Muscle layer of colon (tissue), 2 donors: ENCODE data around the gene PPP6R1.

Source experiments
- H3K27ac ChIP-seq: one replicate; pipeline ENCODE4 v1.7.0; 2013; ENCODE audit warnings: low read depth, mild to moderate bottlenecking, low read length, moderate library complexity
- H3K27me3 ChIP-seq, 2 donors: one replicate each; pipeline ENCODE4 v1.7.0; 2013; ENCODE audit warnings: low read length in 2 of 2, mild to moderate bottlenecking in 2 of 2; ENCODE audit not compliant: insufficient read depth in 2 of 2, control insufficient read depth in 1 of 2
- H3K36me3 ChIP-seq: one replicate; pipeline ENCODE4 v1.7.0; 2013; ENCODE audit warnings: mild to moderate bottlenecking, low read length; ENCODE audit not compliant: insufficient read depth
- H3K4me1 ChIP-seq: one replicate; pipeline ENCODE4 v1.7.0; 2013; ENCODE audit warnings: mild to moderate bottlenecking, low read length; ENCODE audit not compliant: insufficient read depth
- H3K4me3 ChIP-seq, 2 donors: one replicate each; pipeline ENCODE4 v1.7.0; 2013; ENCODE audit warnings: low read length in 2 of 2, low read depth in 1 of 2, mild to moderate bottlenecking in 1 of 2, moderate library complexity in 1 of 2
- H3K9ac ChIP-seq: one replicate; pipeline ENCODE4 v1.7.0; 2013; ENCODE audit warnings: low read length
- H3K9me3 ChIP-seq: one replicate; pipeline ENCODE4 v1.7.0; 2013; ENCODE audit warnings: mild to moderate bottlenecking, low read length
- donor health status: abdominal sarcoma.
- donor health status: Adenocarcinoma of cecum.

The PPP6R1 gene

GRCh38 chr19:55246462-55247451, 12.1 kb downstream of the PPP6R1 start:
- H3K9ac ChIP-seq = no peak overlapping the region
- no peaks in the 10 kb centered on the region for H3K9me3 ChIP-seq
- no peak overlapping the region for H3K4me3 ChIP-seq
- no peak overlapping the region for H3K27ac ChIP-seq
- peaks cover 9% of the 10 kb centered on the region for H3K4me1 ChIP-seq
- peaks cover 36% of the 10 kb centered on the region for H3K36me3 ChIP-seq
- H3K27me3 ChIP-seq = no peaks in the 10 kb centered on the region

DNA sequence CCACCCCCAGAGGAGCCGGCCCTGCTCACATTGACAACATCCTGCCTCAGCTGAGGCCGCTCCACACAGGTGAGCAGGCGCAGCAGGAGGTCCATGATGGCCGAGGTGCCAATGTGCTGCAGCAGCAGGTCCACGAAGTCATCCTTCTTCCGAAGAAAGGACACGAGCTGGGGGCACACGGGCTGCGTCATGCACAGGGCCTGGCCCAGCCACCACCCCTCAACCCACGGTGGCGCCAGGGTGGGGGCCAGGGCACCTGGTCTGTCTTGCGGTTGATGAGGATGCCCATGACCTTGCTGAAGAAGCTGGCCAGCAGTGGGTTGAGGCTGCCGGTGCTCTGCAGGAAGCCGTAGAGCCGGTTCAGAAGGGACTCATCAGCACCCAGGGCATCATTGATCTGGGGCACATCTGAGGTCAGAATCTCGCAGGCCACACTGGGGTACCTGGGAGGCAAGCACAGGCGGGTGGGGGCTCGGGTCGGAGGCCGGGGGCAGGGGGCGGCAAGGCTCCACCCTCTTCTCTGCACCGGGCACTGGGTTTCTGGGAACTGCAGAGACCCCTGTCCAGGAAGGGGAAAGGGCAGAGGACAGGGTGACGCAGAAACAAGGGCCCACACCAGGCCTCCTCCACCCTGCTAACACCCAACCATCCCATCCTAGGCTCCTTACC, 13.4 kb downstream of the PPP6R1 start:
- no peak overlapping the region for H3K9ac ChIP-seq
- H3K27ac ChIP-seq = no peak overlapping the region
- H3K36me3 ChIP-seq = peaks cover 47% of the 10 kb centered on the region

DNA sequence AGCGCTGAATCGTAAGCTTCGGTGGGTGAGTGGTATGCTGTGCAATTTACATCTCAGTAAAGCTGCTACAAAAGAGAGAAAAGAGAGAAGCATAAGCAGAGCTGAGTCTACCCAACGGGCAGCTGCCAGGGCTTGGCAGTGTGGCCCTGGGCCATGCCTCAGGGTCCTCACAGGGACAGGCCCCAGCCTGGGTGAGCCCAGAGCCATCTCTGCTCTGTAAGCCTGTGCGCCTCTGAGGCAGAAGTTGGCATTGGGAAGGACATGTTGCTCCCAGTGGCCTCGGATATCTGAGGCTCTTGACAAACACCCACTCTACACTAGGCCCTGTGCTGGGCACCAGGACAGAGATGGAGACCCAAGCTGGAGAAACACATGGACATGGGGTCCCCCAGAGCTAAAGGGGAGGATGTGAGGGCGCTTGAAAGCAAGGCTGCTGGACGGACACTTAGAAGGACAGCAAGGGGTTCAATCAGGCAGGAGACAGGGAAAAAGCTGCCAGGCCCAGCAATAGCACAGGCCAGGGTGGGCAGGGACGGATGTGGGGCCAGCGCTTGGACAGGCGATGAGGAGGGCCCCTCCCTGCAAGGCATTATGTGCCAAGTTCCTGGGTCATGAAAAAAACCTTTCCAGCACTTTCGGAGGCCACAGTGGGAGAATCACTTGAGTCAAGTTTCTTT, 14.7 kb downstream of the PPP6R1 start:
- Histone ChIP-seq H3K4me3 (no peak overlapping the region), H3K36me3 (peaks cover 60% of the 10 kb centered on the region), H3K9me3 (no peaks in the 10 kb centered on the region), H3K4me1 (peaks cover 9% of the 10 kb centered on the region), H3K27me3 (no peaks in the 10 kb centered on the region), H3K27ac (no peak overlapping the region), H3K9ac (no peak overlapping the region)

More for the DNA sequence above, 13.4 kb downstream of the PPP6R1 start:
- Histone ChIP-seq H3K4me3 (no peak overlapping the region), H3K9me3 (no peaks in the 10 kb centered on the region), H3K4me1 (peaks cover 9% of the 10 kb centered on the region), H3K27me3 (no peaks in the 10 kb centered on the region)

GRCh38 chr19:55242517-55242916, 16.3 kb downstream of the PPP6R1 start:
- H3K4me1 ChIP-seq = no peaks in the 10 kb centered on the region
- peaks cover 72% of the 10 kb centered on the region for H3K36me3 ChIP-seq
- no peaks in the 10 kb centered on the region for H3K9me3 ChIP-seq
- no peak overlapping the region for H3K27ac ChIP-seq
- H3K9ac ChIP-seq = no peak overlapping the region
- no peak overlapping the region for H3K4me3 ChIP-seq
- H3K27me3 ChIP-seq = no peaks in the 10 kb centered on the region

- Histone ChIP-seq H3K4me3 (no peak overlapping the region), H3K9me3 (no peaks in the 10 kb centered on the region), H3K27ac (no peak overlapping the region), H3K4me1 (no peaks in the 10 kb centered on the region), H3K36me3 (peaks cover 77% of the 10 kb centered on the region), H3K27me3 (no peaks in the 10 kb centered on the region), H3K9ac (no peak overlapping the region)
Measured at GRCh38 chr19:55241935-55242464, 16.8 kb downstream of the PPP6R1 start.

DNA sequence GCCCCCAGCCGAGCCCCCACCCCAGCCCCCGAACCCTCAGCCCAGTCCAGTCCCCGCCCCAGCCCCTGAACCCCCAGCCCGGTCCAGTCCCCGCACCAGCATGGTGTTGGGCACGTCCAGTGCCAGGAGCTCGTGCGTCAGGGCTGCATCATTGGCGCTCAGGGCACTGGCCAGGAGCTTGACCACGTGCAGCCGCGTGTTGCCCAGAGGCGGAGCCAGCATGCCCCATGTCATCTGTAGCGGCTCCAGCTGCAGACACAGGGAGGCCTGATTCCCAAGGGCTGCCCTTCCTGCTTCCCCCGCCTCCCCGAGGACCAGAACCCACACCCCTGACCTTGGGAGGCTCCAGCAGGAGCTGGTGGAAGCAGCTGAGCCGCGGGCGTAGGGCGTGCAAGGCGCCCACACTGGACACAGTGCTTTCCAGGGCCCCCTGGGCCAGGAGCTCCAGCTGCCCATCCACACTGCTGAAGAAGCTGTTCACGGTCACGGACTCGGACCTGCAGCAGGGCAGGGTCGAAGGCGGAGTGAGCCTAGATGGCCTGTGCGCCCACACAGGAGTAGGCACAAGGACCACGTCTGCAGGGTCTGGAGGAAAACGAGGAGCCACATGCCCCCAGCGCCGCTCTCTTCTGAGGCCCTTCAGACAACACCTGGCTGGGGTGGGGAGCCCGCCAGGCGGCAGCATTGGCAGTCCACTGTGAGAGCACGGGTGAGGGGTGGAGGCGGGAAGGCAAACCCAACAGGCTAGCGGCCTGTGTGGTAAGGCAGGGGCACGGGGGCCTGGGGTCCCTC, 17.5 kb downstream of the PPP6R1 start:
- Histone ChIP-seq H3K4me3 (no peak overlapping the region), H3K9me3 (no peaks in the 10 kb centered on the region), H3K27me3 (no peaks in the 10 kb centered on the region), H3K4me1 (no peaks in the 10 kb centered on the region), H3K9ac (no peak overlapping the region), H3K36me3 (peaks cover 84% of the 10 kb centered on the region), H3K27ac (no peak overlapping the region)

DNA sequence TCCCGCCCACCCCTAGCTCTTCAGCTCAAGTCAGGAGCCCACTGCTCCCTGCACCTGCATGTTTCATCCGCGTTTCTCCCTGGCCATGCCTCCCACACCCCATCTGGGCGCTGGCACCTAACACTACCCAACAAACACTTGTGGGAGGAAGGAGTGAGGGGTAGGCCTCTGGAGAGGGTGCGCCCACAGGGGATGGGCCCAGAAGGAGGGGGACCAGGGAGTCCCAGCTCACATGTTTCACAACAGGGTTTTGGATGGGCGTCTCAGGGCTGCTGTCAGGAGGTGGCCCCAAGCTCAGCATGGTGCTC, 18.1 kb downstream of the PPP6R1 start:
- peaks cover 84% of the 10 kb centered on the region for H3K36me3 ChIP-seq

DNA sequence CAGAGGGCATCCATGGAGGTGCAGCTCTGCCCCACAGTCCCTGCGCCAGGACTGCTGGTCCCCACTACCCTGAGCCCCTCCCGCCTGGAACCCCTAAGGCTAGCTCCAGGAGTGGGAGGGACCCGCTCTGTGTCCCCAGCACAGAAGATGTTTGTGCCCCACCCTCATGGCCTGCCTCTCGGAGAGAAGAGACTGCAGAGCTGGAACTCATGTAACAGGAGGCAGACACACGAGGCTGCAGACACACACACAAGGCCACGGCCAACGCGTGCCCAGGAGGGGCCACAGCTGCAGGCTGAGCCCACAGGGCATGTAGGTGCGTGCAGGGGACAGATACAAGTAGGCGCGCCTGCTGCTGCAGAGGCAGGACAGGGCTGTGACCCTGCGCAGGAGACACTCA, 19.8 kb downstream of the PPP6R1 start:
- Histone ChIP-seq H3K4me1 (no peaks in the 10 kb centered on the region), H3K4me3 (no peak overlapping the region), H3K27ac (no peak overlapping the region), H3K36me3 (peaks cover 82% of the 10 kb centered on the region), H3K9me3 (no peaks in the 10 kb centered on the region), H3K9ac (no peak overlapping the region), H3K27me3 (no peaks in the 10 kb centered on the region)

More for the DNA sequence above, 18.1 kb downstream of the PPP6R1 start:
- Histone ChIP-seq H3K4me3 (no peak overlapping the region), H3K9ac (no peak overlapping the region), H3K27ac (no peak overlapping the region), H3K9me3 (no peaks in the 10 kb centered on the region), H3K4me1 (no peaks in the 10 kb centered on the region), H3K27me3 (no peaks in the 10 kb centered on the region)

- Histone ChIP-seq H3K4me1 (no peaks in the 10 kb centered on the region), H3K27me3 (no peaks in the 10 kb centered on the region), H3K27ac (no peak overlapping the region), H3K36me3 (peaks cover 82% of the 10 kb centered on the region), H3K4me3 (no peak overlapping the region), H3K9ac (no peak overlapping the region), H3K9me3 (no peaks in the 10 kb centered on the region)
Measured at GRCh38 chr19:55238030-55238429, 20.8 kb downstream of the PPP6R1 start.

- H3K9ac ChIP-seq = no peak overlapping the region
- peaks cover 67% of the 10 kb centered on the region for H3K36me3 ChIP-seq
- H3K9me3 ChIP-seq = no peaks in the 10 kb centered on the region
- no peak overlapping the region for H3K4me3 ChIP-seq
- peaks cover 7% of the 10 kb centered on the region for H3K4me1 ChIP-seq
- no peak overlapping the region for H3K27ac ChIP-seq
- no peaks in the 10 kb centered on the region for H3K27me3 ChIP-seq
Measured at GRCh38 chr19:55232986-55233385, 25.8 kb downstream of the PPP6R1 start.

DNA sequence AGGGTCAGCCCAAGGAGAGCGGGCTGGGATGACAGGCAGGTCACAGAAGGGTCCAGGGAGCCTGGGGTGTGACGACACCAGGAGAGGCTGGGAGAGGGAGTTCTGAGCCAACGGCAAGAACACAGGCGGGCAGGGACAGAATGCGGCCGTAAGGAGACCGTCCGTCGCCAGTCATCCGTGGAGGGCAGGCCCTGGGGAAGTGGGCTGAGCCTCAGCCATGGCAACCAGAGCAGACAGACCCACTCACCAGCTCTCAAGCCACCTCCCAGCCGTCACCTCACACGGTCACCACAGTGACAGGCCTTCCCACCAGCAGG, 26.6 kb downstream of the PPP6R1 start:
- Histone ChIP-seq H3K4me3 (no peak overlapping the region), H3K4me1 (peaks cover 12% of the 10 kb centered on the region), H3K27me3 (no peaks in the 10 kb centered on the region), H3K27ac (no peak overlapping the region), H3K9ac (no peak overlapping the region), H3K9me3 (no peaks in the 10 kb centered on the region), H3K36me3 (peaks cover 60% of the 10 kb centered on the region)
